Natural killer cell (primary cell): ENCODE results near the gene ST13. TPM values are rescaled to one million over a fixed set of nuclear protein-coding genes. Genes with fewer than 3 reads are reported as not detected.

Experiments
- ATAC-seq, 3 donors: fragments of 150-1000 bp in 2 of 3; fragments of 200-7000 bp in 1 of 3; cut with Tn5 transposase; 1 replicate in 1 of 3; 2 replicates in 2 of 3; pipeline ENCODE4 v1.10.0; 2021; ENCODE audit warnings: mild to moderate bottlenecking in 2 of 3, moderate library complexity in 2 of 3
- DNase-seq, 2 donors: peaks; one replicate each; pipeline versions ENCODE4 v3.0.0 to v3.0.0-alpha.2; 2013 to 2021; ENCODE audit warnings: mixed read lengths in 1 of 2
- H3K27ac ChIP-seq: one replicate; pipeline ENCODE4 v1.5.1; 2013; ENCODE audit warnings: mild to moderate bottlenecking, low read length
- H3K27me3 ChIP-seq: one replicate; pipeline ENCODE4 v1.6.1; 2013; ENCODE audit warnings: low read length; ENCODE audit not compliant: control insufficient read depth, insufficient read depth
- H3K36me3 ChIP-seq: one replicate; pipeline ENCODE4 v1.6.1; 2013; ENCODE audit warnings: low read length; ENCODE audit not compliant: control insufficient read depth, insufficient read depth
- H3K4me1 ChIP-seq: one replicate; pipeline ENCODE4 v1.6.1; 2013; ENCODE audit warnings: low read length; ENCODE audit not compliant: control insufficient read depth, insufficient read depth
- H3K4me3 ChIP-seq: one replicate; pipeline ENCODE4 v1.5.1; 2013; ENCODE audit warnings: low read length
- H3K9me3 ChIP-seq: one replicate; pipeline ENCODE4 v1.6.1; 2013; ENCODE audit warnings: low read length; ENCODE audit not compliant: control insufficient read depth, insufficient read depth
- H3K27ac Mint-ChIP-seq, 2 donors: one replicate each; pipeline ENCODE4 v1.8.0; 2022; ENCODE audit warnings: mild to moderate bottlenecking in 2 of 2, mixed read lengths in 2 of 2, moderate library complexity in 1 of 2
- H3K27me3 Mint-ChIP-seq, 2 donors: one replicate each; pipeline ENCODE4 v1.8.0; 2022; ENCODE audit warnings: low read depth in 2 of 2, mixed read lengths in 2 of 2
- H3K36me3 Mint-ChIP-seq: one replicate; pipeline ENCODE4 v1.8.0; 2022; ENCODE audit warnings: mixed read lengths
- H3K4me1 Mint-ChIP-seq, 2 donors: one replicate each; pipeline ENCODE4 v1.8.0; 2022; ENCODE audit warnings: mixed read lengths in 2 of 2
- H3K4me3 Mint-ChIP-seq: one replicate; pipeline ENCODE4 v1.8.0; 2022; ENCODE audit warnings: mild to moderate bottlenecking, moderate library complexity, mixed read lengths
- H3K9me3 Mint-ChIP-seq, 2 donors: one replicate each; pipeline ENCODE4 v1.8.0; 2022; ENCODE audit warnings: mixed read lengths in 2 of 2
- CTCF ChIP-seq: fragments of 200-600 bp; IDR thresholded peaks from one replicate; pipeline ENCODE4 v1.8.0; 2022; ENCODE audit warnings: antibody characterized with exemption
- WGBS: methylation state at CpG from one replicate; pipeline ENCODE4 v1.1.7; 2013; ENCODE audit warnings: missing lambda C conversion rate; ENCODE audit not compliant: insufficient coverage; 5-methylcytosine and 5-hydroxymethylcytosine counted together
- intact Hi-C: fragments of 100-400 bp; cut with micrococcal nuclease; formaldehyde crosslinking; loops from one replicate; pipeline ENCODE4 v1.14.2; 2022
- total RNA-seq, 4 donors: library from RNA; stranded (reverse); fragments of 120-200 nt in 1 of 4; gene quantifications; one replicate each; pipeline versions ENCODE4 v1.2.3 to v1.2.4, GENCODE V29; 2013 to 2022

ST13 gene
- total RNA-seq, 3 donors from 2014 or later (not counting 1 experiment from before 2014, with no cell fraction given) = 72.2 to 81.9 (median 77.5) TPM

DNA sequence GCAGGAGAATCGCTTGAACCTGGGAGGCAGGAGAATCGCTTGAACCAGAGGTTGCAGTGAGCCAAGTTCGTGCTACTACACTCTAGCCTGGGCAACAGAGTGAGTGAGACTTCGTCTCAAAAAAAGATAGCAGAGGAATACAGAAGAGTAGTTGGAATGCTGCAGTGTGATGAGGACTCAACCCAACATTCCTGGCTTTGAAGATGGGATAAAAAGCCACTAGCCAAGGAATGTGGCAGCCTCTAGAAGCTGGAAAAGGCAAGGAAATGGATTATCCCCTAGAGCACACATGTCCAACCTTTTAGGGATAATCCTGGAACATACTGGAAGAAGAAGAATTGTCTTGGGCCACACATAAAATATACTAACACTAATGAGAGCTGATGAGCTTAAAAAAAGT is 51.2 kb downstream of the ST13 start:
- ATAC-seq = no peak
- H3K9me3 ChIP-seq = no peaks in the 10 kb centered on the region
- no peak for TF ChIP-seq CTCF

DNA sequence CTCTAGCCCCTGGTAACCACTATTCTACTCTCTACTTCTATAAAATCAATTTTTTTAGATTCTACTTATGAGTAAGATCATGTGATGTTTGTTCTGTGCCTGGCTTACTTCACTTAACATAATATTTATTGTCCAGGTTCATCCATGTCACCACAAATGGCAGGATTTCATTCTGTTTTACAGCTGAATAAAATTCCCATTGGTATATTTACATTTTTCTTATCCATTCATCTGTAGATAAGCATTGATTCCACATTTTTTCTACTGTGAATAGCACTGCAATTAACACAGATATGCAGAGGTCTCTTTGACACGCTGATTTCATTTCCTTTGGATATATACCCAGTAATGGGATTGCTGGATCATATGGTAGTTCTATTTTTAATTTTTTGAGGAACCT is 53.1 kb downstream of the ST13 start:
- no peaks in the 10 kb centered on the region for H3K27me3 Mint-ChIP-seq
- 100% methylated on average over 1 of the region's 1 CpG for WGBS
- no peak overlapping the region for H3K4me3 Mint-ChIP-seq
- no peak for ATAC-seq
- H3K27ac Mint-ChIP-seq = no peak overlapping the region
- peaks cover 5 to 12% of the 10 kb centered on the region in 2 donors for H3K4me1 Mint-ChIP-seq
- no peak overlapping the region for H3K4me3 ChIP-seq
- intact Hi-C loops = no loop called here
- no peaks in the 10 kb centered on the region for H3K27me3 ChIP-seq
- TF ChIP-seq CTCF = no peak
- no peak overlapping the region for H3K27ac ChIP-seq
- peaks cover 3% of the 10 kb centered on the region for H3K36me3 ChIP-seq
- no peaks in the 10 kb centered on the region for H3K9me3 ChIP-seq
- no peak for DNase-seq
- H3K36me3 Mint-ChIP-seq = no peaks in the 10 kb centered on the region
- H3K4me1 ChIP-seq = no peaks in the 10 kb centered on the region
- no peaks in the 10 kb centered on the region for H3K9me3 Mint-ChIP-seq

More for the DNA sequence above, 51.2 kb downstream of the ST13 start:
- Mint-ChIP-seq H3K36me3 (no peaks in the 10 kb centered on the region), H3K4me3 (no peak overlapping the region), H3K9me3 (no peaks in the 10 kb centered on the region), H3K4me1 (peaks cover 5 to 19% of the 10 kb centered on the region in 2 donors), H3K27me3 (no peaks in the 10 kb centered on the region), H3K27ac (no peak overlapping the region)
- Histone ChIP-seq H3K4me1 (no peaks in the 10 kb centered on the region), H3K4me3 (no peak overlapping the region), H3K36me3 (peaks cover 3% of the 10 kb centered on the region), H3K27ac (no peak overlapping the region), H3K27me3 (no peaks in the 10 kb centered on the region)
- intact Hi-C loops = no loop called here
- 90% methylated on average over 4 of the region's 4 CpGs for WGBS
- no peak for DNase-seq

DNA sequence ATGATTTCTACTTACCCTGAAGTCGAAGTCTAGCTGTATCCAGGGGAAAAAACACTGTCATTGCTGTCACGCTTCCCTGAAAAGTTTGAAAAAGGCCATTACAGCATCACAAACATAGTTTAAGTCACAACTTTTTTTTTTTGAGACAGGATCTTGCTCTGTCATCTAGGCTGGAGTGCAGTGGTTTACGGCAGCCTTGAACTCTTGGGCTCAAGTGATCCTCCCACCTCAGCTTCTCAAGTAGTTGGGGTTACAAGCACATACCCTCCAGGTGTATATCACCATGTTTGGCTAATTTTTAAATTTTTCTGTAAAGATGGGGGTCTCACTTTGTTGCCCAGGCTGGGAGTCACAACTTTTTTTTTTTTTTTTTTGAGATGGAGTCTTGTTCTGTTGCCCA is 57.4 kb downstream of the ST13 start:
- no peaks in the 10 kb centered on the region for H3K4me1 ChIP-seq
- no peak for TF ChIP-seq CTCF
- H3K27ac Mint-ChIP-seq = no peak overlapping the region
- 68% methylated on average over 2 of the region's 3 CpGs for WGBS
- peaks cover 5% of the 10 kb centered on the region for H3K36me3 ChIP-seq
- H3K36me3 Mint-ChIP-seq = no peaks in the 10 kb centered on the region
- DNase-seq = no peak
- H3K27me3 Mint-ChIP-seq = no peaks in the 10 kb centered on the region
- no peak overlapping the region for H3K4me3 Mint-ChIP-seq
- no peak overlapping the region for H3K27ac ChIP-seq
- peaks cover 0 to 1% of the 10 kb centered on the region in 2 donors for H3K4me1 Mint-ChIP-seq
- intact Hi-C loops = no loop called here
- H3K27me3 ChIP-seq = no peaks in the 10 kb centered on the region
- no peaks in the 10 kb centered on the region for H3K9me3 ChIP-seq
- no peaks in the 10 kb centered on the region for H3K9me3 Mint-ChIP-seq
- no peak for ATAC-seq
- H3K4me3 ChIP-seq = no peak overlapping the region

DNA sequence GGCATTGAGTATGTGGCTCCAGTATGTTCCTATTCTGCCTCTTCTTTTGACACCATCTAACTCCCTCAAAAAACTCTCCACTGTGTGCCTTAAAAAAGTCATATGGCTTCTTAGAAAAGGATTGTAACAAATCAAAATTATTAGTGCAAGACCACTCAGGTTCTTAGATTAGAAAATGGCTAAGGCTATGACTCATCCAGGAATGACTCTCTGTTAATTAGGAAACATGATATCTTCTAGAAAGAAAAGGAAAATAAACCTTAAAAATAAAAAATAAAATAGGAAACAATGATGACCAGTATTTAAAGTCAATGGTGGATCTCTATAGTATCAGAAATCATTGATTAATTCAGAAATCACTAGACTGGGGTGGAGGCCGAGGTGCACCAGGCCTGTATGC is 59.0 kb downstream of the ST13 start:
- no peak overlapping the region for H3K4me3 ChIP-seq
- no peaks in the 10 kb centered on the region for H3K4me1 ChIP-seq
- no peaks in the 10 kb centered on the region for H3K27me3 ChIP-seq
- no peak for ATAC-seq
- H3K27ac ChIP-seq = no peak overlapping the region
- no peak for TF ChIP-seq CTCF
- no peak overlapping the region for H3K4me3 Mint-ChIP-seq
- WGBS = 100% methylated on average over 1 of the region's 1 CpG
- no peaks in the 10 kb centered on the region for H3K36me3 Mint-ChIP-seq
- H3K9me3 ChIP-seq = no peaks in the 10 kb centered on the region
- H3K4me1 Mint-ChIP-seq = no peaks in the 10 kb centered on the region
- no peak overlapping the region for H3K27ac Mint-ChIP-seq
- DNase-seq = no peak
- intact Hi-C loops = no loop called here
- no peaks in the 10 kb centered on the region for H3K9me3 Mint-ChIP-seq
- H3K27me3 Mint-ChIP-seq = no peaks in the 10 kb centered on the region
- peaks cover 7% of the 10 kb centered on the region for H3K36me3 ChIP-seq
